Dedifferentiated amniotic fluid mesenchymal stem cell (primary cell): Measurements from ENCODE around the gene PLA2G10.
"Not testable (repeated sequence)": the region's sequence is repeated elsewhere in the genome, so short reads cannot be mapped to it uniquely, and the experiment has no call there.

ENCODE experiments used
- DNase-seq: peaks from one replicate; pipeline ENCODE4 v3.0.0-alpha.2; 2016; ENCODE audit errors: extremely low spot score

The PLA2G10 gene

GRCh38 chr16:14694129-14694528 lies at the start of gene PLA2G10:
Gene PLA2G10 (minus strand): TSS chr16:14694308. CDS start chr16:14694229, 79 bp downstream.
- DNase-seq = not testable (repeated sequence)

- DNase-seq = not testable (repeated sequence)
Measured at GRCh38 chr16:14742273-14743128, 48.4 kb upstream of the PLA2G10 start, which contains the start of gene NPIPA2. Gene NPIPA2 (plus strand): TSS chr16:14742533. CDS start chr16:14748066, 5,533 bp downstream.

GRCh38 chr16:14741794-14742193 lies 47.7 kb upstream of the PLA2G10 start:
- not testable (repeated sequence) for DNase-seq

- DNase-seq = not testable (repeated sequence)
Measured at GRCh38 chr16:14740832-14741385, 46.8 kb upstream of the PLA2G10 start.

- DNase-seq = not testable (repeated sequence)
Measured at GRCh38 chr16:14733233-14733632, 39.1 kb upstream of the PLA2G10 start.

- not testable (repeated sequence) for DNase-seq
Measured at GRCh38 chr16:14703156-14704011, 9.3 kb upstream of the PLA2G10 start, which contains the start of gene NPIPA3. Gene NPIPA3 (plus strand): TSS chr16:14703411. CDS start chr16:14708944, 5,533 bp downstream.

- not testable (repeated sequence) for DNase-seq
Measured at GRCh38 chr16:14702672-14703071, 8.6 kb upstream of the PLA2G10 start.

GRCh38 chr16:14701859-14702258 lies 7.8 kb upstream of the PLA2G10 start:
- DNase-seq = not testable (repeated sequence)

- peak; percentile 30 for DNase-seq
Measured at GRCh38 chr16:14685870-14686793, 8.0 kb downstream of the PLA2G10 start.

- DNase-seq = no peak
Measured at GRCh38 chr16:14682121-14682520, 12.0 kb downstream of the PLA2G10 start.

- no peak for DNase-seq
Measured at GRCh38 chr16:14681115-14681514, 13.0 kb downstream of the PLA2G10 start.

GRCh38 chr16:14680396-14680795 lies 13.7 kb downstream of the PLA2G10 start:
- DNase-seq = not testable (repeated sequence)

- DNase-seq = no peak
Measured at GRCh38 chr16:14678748-14679497, 15.2 kb downstream of the PLA2G10 start.

GRCh38 chr16:14677627-14678026 lies 16.5 kb downstream of the PLA2G10 start:
- DNase-seq = no peak

GRCh38 chr16:14676633-14677032 lies 17.5 kb downstream of the PLA2G10 start:
- no peak for DNase-seq

- DNase-seq = no peak
Measured at GRCh38 chr16:14672403-14672971, 21.6 kb downstream of the PLA2G10 start.

- no peak for DNase-seq
Measured at GRCh38 chr16:14669776-14670175, 24.3 kb downstream of the PLA2G10 start.

- DNase-seq = no peak
Measured at GRCh38 chr16:14668556-14669223, 25.4 kb downstream of the PLA2G10 start.
